ENCODE measurements around the gene DCDC2. TPM values are rescaled to one million over a fixed set of nuclear protein-coding genes. Genes with fewer than 3 reads are reported as not detected.

Gene DCDC2
- 1.5 and 1.7 TPM in 2 replicates for total RNA-seq

GRCh38 chr6:24357336-24358218 lies at the start of gene DCDC2:
Gene DCDC2 (minus strand): TSS chr6:24358059. CDS start chr6:24357750, 309 bp downstream.

GRCh38 chr6:24402697-24403500 lies 45.0 kb upstream of the DCDC2 start, which contains the start of gene MRS2:
Gene MRS2 (plus strand): TSS chr6:24402936. CDS start chr6:24403047, 111 bp downstream.

GRCh38 chr6:24125980-24126379 lies 231.9 kb downstream of the DCDC2 start, which contains the start of gene NRSN1:
Gene NRSN1 (plus strand): TSS chr6:24126215. CDS start chr6:24134328, 8,113 bp downstream.

Other genes with a start within 250 kb of the DCDC2 start
- gene NRSN1, start 231.8 kb downstream of the DCDC2 start, total RNA-seq = not detected in 2 replicates
- 22.6 and 31.6 TPM in 2 replicates for gene MRS2, start 44.9 kb upstream of the DCDC2 start, total RNA-seq
- 0.28 and 0.38 TPM in 2 replicates for gene GPLD1, start 131.5 kb upstream of the DCDC2 start, total RNA-seq
- 0.96 and 1.7 TPM in 2 replicates for gene ALDH5A1, start 136.9 kb upstream of the DCDC2 start, total RNA-seq